ENCODE results near the gene TLL2.

DNA sequence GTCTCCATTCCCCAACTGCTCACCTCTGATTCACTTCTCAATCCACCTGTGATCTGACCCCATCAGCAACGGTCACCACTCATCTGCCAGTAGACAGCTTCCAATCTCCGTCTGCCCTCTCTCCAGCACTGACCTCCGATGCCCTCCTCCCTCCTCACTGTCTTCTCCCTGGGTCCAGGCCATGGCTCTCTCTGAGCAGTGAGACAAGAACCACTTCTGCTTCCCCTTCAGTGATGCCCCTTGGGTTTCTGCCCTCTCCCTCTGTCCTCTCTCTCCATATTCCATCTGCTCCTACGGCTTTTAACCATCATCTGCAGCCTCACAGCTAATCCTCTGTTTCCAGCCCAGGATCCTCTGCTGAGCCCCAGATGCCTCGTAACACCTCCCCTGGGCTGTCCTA lies 99.4 kb downstream of the TLL2 start:
- TF ChIP-seq, protein P1, sequence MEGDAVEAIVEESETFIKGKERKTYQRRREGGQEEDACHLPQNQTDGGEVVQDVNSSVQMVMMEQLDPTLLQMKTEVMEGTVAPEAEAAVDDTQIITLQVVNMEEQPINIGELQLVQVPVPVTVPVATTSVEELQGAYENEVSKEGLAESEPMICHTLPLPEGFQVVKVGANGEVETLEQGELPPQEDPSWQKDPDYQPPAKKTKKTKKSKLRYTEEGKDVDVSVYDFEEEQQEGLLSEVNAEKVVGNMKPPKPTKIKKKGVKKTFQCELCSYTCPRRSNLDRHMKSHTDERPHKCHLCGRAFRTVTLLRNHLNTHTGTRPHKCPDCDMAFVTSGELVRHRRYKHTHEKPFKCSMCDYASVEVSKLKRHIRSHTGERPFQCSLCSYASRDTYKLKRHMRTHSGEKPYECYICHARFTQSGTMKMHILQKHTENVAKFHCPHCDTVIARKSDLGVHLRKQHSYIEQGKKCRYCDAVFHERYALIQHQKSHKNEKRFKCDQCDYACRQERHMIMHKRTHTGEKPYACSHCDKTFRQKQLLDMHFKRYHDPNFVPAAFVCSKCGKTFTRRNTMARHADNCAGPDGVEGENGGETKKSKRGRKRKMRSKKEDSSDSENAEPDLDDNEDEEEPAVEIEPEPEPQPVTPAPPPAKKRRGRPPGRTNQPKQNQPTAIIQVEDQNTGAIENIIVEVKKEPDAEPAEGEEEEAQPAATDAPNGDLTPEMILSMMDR (conservative IDR thresholded peaks at IDR 0.05 in 1 of 2, IDR thresholded peaks at IDR 0.05 in 1 of 2; ENCODE audit: extremely low read depth in 1 of 2, insufficient read depth in 1 of 2, low read depth in 1 of 2, low read length in 2 of 2), result no peak
- TF ChIP-seq EZH2 (IDR thresholded peaks at IDR 0.05; ENCODE audit: borderline replicate concordance, low read length), result no peak

Measured in mammary epithelial cell (primary cell).